Fibroblast of skin of scalp (primary cell): ENCODE results near the gene APBA2.

ENCODE experiments used
- DNase-seq: peaks from one replicate; pipeline ENCODE4 v3.0.0-alpha.2; 2013

The APBA2 gene

GRCh38 chr15:28897861-28898585 lies 12.2 kb downstream of the APBA2 start:
- DNase-seq, result no peak

DNA sequence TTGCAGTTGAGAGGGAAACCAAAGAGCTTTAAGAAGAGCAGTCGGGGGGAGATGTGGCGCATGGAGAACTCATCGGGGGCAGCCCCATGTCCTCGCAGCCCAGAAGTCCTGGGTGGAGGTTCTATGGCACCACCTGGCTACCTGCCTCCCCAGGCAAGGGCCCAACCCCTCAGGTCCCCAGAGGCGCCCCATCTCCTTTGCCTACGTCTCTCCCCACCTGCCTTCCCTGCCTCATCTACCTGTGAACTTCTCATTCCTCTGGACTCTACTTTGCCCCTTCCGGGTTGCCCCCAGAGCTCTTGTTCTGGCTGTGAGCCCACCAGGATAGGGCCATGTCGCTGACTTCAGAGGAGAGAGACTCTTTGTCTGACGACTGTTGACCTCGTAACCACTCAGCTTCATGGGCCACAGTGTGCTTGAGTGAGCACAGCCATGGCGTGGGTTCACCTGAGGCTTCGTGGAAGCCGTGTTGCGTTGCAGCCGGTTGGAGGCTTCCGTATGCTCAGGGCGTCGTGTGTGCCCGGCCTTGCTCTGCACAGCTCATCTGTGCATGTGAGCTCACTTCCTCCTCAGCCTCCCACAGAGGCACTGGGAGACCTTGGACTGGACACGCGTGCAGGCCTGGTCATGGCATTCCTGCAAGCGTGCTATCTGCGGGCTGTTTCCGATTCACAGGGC lies 13.4 kb downstream of the APBA2 start:
- DNase-seq, result no peak

- no peak for DNase-seq
Measured at GRCh38 chr15:28900041-28900891, 14.5 kb downstream of the APBA2 start.

- no peak for DNase-seq
Measured at GRCh38 chr15:28900892-28901586, 15.3 kb downstream of the APBA2 start.

DNA sequence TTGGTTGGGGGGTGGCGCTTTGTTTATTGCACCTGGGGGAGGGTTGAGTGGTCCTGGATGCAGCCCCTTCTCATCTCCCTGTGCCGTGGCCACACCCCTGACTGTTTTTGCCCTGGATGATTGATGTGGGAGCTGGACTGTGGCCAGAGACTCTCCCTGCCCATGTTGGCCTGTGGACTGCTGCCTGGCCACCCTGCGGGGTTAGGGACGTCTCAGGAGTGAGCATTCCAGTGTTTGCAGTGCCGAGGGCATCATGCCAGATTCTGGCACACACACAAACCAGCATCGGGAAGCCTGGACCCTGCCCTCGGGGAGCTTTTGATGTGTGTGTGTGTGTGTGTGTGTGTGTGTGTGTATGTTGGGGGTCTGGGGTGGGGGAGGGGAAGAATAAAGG lies 15.8 kb downstream of the APBA2 start:
- no peak for DNase-seq

- no peak for DNase-seq
Measured at GRCh38 chr15:28901987-28902745, 16.4 kb downstream of the APBA2 start.

- DNase-seq, result no peak
Measured at GRCh38 chr15:28902856-28903255, 17.1 kb downstream of the APBA2 start.

DNA sequence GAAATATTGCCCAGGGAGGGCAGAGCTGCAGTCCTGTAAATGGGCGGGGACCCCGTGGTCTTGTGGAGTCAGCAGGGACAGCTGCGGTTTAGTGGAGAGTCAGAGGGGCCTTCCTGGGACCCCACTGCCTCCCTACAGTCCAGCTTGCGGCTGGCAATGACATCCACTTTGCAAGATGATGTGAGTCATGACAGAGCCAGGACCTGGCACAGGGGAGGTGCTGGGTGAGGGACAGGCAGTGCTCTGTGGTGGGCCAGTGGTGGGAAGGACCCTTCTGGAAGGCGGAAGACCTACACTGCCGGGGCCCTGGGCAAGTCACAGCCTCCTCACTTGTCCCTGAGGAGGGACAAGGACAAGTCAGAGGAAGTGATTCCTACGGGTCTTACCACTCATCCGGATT lies 17.8 kb downstream of the APBA2 start:
- no peak for DNase-seq

- DNase-seq, result no peak
Measured at GRCh38 chr15:28904003-28904402, 18.2 kb downstream of the APBA2 start.

- no peak for DNase-seq
Measured at GRCh38 chr15:28904541-28905315, 19.0 kb downstream of the APBA2 start.

GRCh38 chr15:28907338-28907960 lies 21.7 kb downstream of the APBA2 start:
- DNase-seq, result no peak

DNA sequence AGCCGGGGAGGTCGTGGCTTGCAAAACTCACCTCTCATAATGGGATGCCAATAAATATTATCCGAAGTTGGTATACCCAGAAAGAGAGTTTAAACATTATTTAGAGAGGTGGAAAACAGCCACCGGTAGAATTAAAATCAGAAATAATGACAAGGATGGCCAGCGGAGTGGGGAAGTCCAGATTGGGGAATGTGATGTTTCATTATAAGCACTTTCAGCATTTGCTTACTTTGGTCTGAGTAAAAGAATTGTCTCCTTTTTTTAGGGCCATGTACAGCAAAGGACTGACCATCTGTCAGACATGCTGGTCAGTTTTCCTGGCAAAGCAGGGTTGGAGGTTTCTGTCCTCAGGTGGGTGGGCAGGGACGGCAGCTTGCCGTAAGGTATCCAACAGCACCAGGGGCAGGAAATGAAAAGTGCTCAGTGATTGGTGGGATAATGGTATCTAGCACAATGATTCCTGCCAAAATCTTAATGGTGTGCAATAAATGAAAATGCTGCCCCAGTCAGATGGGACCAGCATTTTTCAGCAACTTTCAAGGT lies 24.3 kb downstream of the APBA2 start:
- no peak for DNase-seq

DNA sequence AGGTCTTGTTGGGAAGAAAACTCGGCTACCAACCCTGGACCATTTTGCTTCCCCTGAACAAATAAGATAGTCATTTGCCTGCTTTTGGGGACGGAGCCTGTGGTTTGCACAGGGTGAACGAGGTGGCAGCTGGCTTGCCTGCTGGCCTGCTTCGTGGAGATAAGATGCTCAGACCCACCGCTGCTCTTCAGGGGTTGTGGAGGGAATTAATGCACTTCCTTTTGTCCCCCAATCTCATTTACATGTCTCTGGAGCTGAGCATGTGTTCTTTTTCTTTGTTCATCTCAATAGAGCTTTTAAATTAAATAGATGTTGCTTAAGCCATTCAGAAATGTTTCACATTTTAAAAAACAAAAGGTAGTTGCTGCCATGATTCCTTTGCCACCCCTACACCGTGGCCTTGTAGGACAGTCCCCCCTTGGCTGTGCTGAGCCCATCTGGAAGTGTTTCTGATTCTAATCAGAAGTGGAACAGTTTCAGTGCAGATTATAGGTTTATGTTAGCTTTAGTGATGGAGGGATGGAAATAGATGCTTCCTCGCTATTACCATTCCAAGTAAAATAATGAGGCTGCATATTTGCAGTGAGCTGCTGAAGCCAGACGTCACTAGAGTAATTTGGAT lies 25.6 kb downstream of the APBA2 start:
- no peak for DNase-seq

- no peak for DNase-seq
Measured at GRCh38 chr15:28912422-28912821, 26.6 kb downstream of the APBA2 start.

DNA sequence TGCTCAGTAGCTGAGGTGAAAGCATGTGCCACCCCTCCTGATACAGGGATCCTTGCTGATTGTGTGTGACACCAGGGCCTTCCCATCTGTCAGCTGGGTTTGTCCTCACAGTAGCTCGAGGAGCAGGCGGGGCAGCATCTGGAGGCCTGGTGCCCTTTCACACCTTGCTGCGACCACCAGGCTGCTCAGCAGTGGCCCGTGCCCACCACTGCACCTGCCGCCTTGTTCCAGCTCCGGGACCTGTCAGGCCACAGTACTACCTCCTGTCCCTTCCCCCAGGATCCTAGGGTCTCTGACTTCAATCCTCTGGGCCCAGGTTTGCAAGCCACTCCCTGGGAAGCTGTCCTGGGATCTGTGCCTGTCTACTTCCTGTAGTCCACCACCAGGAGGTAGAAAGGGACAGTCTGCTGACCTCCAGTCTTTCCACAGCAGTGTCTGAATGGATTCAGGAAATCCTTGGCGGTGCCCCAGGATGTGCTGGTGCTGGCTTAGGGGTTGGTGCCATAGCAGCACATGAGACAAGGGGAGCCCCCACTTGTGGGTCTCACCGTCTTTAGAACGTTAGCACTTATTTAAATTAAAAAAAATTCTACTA lies 27.5 kb downstream of the APBA2 start:
- no peak for DNase-seq

- DNase-seq, result no peak
Measured at GRCh38 chr15:28914046-28914445, 28.3 kb downstream of the APBA2 start.

DNA sequence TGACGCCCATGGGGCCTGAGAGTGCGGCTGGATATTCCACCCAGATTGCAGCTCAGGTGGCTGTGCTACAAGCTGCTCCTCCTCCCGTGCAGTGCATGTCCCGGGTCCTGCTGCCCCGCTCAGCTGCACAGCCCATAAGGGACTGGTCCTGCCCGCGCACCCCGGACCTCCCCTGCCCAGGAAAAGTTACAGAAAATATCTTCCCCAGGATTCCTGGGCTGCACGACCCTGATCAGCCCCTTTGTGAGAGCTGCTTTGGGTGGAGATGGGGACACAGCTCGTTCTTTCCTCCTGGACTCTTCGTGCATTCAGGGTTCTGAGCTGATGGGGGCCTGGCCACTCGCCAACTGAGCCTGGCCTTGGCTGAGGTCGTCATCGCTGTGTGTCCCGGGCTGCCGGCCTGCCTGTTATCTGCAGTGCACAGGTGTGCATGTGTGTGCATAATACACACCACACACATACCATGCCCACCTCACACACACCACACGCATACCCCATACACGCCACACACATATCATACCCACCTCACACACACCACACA lies 28.8 kb downstream of the APBA2 start:
- DNase-seq, result no peak

DNA sequence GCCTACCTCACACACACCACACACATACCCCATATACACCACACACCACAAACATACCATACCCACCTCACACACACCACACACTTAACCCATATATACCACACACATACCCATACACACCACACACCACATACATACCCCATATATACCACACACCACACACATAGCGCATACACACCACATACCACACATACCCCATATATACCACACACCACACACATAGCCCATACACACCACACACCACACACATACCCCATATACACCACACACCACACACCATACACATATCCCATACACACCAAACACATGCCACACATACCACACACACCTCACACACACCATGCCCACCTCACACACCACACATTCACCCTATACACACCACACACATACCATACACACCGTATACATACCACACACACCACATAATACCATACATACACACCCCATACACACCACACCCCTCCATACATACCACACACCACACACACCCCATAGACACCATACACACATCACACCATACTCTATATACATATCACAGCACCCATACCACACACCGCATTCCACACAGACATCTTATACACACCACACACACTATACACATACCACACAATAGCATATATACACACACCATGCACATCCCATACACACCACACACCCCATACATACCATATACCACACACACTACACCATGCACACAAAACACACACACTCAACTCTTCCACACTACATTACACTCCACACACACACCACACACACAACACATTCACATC lies 29.5 kb downstream of the APBA2 start:
- DNase-seq, result no peak
